CD1c-positive myeloid dendritic cell (primary cell): Measurements from ENCODE around the gene KIRREL3.

Experiments
- DNase-seq: peaks from one replicate; pipeline ENCODE4 v3.0.0-alpha.2; 2016; ENCODE audit errors: extremely low spot score

Gene KIRREL3

DNA sequence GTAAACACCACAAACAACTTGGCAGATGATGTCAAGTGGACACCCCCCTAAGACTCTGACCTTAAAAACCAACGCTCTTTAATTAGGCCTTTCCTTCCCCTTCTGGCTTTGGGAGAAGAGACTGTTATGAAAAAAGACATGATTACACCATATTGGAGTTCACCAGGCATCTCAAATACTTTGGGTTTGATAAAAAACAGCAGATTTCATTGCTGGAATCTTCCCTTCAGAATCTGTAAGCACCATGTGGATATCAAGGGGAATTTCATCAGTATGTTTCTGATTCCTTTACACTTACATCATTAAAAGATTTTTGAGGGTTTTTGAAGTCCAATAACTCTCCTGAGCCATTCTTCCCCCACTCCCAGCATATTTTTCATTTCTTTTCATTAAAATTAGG is 85.6 kb downstream of the KIRREL3 start:
- no peak for DNase-seq

DNA sequence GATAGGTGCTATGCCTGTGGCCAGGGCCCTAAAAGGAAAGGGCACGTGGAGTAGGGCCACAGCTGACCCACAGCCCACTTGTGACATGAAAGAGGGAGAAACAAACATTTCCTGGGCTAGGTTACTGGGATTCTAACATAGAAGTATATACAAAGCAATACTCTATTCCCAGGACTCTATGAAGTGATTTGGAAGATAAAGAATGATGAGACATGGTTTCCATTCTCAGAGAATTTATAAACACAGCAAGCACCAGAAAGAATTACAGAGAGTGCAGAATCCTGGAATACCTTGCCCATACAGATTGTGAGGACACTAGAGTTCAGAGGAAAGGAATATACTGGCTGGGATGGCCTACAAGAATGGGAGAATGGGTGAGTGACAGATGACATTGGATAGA is 86.4 kb downstream of the KIRREL3 start:
- DNase-seq: no peak

DNA sequence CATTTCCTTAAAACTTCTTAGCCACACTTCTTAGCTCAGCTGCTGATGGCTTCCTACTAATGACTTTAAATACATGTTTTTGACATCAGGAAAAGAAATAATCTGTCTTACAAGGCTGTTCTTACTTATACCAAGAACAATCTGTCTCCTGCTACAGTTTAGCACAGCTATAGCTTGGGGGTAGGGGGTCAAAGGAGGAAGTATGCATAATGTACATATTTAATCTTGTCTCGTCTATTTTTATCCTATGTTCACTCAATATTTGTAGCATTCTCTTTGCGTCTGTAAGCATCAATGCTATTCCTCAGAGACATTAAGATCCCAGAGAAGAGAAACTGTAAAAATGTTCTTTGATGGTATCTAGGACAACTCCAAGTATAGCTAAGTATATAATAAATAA is 96.0 kb downstream of the KIRREL3 start:
- DNase-seq: no peak

DNA sequence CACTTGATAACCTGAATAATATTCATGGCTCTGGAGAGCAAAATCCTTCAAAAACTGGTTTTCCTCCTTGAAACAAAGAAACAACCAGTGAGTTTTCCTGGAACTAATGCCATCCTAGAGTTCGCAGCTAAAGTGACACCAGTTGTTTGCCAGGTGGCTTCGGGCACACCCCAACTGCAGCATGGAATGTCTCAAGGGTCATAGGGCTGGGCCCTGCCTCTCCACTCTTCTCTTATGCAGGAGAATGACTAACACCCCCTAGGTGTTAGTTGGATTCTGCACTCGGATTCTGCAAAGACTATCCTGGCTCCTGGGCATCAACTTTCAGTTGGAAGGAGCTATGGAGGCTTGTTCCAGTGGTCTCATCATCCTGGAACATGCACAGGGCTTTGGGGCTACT is 98.8 kb downstream of the KIRREL3 start:
- DNase-seq: no peak

DNA sequence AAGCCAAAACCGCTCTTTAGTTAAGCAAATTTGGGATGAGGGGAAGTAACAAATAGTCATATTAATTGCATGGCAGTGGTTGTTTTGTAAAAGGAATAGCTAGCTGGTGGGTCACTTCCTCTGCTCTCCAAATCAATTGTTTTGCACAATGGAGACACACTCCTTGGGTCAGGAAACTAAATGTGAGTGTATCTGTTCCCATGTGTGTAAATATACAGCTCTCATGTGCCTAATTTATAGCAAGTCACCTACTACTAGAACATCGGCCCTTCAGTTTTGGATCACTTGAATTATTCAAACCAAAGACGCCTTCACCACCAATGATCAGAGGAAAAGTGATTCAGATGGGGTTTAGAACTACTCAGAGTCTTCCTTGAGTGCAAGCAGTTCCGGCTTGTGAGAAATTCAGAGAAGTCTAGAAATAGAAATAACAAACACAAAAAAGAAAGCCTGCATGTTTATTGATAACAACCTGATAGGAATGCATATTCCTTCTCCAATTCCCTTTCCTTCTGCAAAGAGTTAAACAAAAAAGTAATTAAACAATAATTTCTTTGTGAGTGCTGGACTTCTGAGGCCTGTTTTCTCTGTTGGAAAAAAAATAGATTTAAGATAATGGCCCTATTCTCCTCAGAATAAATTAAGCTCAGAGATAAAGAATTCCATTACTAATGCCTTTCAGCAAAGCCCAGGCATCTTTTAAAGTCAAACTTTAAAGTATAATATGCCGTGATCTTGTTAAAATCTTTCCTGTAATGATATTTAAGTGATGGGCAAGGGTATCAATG is 100.4 kb downstream of the KIRREL3 start:
- DNase-seq: no peak

DNA sequence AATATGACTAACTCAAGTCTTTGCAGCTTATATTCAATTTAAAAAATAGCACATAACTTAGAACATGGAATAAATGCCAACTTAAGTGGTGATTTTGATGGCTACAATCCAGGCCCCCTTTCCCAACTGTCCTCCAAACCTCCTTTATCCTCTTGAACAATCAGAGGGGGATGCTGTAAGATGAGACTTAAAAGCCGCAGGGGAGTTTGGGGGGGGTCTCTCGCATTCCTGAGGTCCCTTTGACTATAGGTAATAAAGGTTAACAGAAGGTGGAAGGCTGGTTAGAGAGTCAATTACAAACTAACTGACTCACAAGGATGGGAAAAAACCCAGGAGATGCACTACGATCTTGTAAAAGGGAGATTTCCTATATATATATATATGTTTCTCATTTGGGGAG is 101.8 kb downstream of the KIRREL3 start:
- DNase-seq: no peak

DNA sequence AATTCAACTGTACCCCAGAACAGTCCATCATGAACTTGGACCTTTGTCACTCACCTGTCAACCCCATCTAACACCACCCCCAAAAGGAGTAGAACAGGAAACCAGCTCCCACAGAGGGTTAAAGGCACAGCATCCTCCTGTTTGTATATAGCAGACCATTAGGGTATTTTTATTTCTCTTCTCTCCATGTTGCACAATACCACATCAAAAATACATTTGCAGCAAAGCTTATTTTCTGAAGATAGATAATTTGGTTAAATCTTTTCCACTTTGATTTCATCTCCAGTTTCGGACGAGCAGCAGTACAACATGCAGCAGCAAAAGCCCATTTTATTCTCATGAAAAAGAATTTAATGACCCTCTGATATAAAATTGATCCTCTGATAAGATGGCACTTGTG is 103.1 kb downstream of the KIRREL3 start:
- DNase-seq: no peak

DNA sequence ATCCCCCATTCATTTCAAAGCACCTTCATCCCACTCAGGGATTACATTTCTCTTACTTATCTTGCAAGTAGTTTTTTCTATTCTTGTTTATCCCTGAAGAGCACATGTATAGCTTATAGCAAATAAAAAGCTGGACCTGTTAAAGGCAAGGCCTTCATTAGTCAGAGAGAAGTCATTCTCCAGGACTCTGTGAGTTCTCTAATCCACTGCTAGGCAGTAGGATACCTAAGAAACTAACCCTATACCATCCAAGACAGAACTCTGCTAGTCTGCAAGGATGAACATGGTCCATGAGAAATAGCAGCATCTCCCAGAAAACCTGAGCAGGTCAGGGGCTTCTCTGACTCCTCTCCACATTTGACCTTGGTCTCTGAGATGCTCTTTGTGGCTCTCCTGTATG is 104.5 kb downstream of the KIRREL3 start:
- DNase-seq: no peak

DNA sequence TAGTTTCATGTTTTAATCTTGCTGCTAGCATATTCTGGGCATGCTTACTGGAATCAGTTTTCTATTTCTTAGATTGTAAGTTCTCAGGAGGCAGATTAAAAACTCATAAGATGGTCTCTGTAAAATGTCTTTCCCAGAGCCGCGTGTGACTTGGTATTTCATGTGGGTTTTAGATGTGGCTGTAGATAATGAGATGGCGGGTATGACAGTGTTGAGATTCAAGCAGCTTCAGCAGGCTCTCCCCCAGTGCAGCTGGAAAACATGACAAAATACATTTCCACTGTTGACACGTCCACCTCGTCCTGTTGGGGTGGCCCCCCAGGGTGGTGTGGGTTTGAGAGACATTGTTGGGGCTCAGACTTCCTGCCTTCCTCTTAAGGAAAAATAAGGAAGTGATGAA is 106.8 kb downstream of the KIRREL3 start:
- no peak for DNase-seq

DNA sequence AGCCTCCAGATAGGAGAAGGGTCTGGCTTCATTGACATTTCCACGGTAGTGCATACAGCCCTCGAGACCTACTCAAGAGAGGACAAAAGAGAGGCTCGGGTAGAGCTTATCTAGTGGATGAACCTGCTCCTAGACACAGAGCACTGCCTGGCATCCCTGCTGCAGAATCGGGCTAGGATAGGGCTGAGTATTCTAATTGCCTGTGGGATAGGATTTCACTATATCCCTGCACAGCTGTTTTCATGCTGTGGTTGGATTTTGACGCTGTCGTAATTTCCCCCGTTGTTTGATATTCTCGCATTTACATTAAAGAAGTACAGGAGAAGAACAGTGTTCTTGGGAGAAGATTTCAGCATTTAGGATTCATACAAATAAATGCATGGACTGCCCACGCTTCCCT is 107.8 kb downstream of the KIRREL3 start:
- DNase-seq: no peak

DNA sequence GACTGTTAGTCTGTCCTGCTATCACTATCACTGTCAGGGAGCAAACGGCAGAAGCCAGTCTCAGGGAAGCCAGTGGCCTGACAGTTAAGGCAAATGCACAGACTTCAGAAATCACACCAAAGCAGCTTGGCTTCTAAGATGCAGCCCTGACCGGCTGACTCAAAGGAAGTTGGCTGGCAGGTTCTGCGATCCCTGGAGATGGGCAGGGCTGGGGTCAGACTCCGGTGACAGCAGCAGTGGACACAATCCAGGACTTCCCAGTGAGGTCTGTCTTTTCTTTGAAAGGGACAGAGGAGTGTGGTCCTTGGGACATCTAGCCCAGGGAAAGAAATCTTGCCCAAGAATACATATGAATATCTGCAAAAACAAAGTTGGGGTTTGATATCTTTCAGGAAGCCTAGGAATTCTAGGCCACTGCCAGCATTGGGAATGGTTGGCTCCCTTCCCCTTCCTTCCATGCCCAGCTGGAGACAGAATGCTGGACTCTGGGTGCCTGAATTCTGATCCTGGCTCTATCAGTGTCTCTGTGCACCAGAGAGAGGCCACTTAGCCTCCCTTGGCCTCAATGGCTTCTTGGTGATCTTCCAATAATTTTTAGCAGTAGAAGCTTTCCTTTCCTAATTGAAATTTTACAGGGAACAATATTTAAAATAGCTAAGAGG is 108.9 kb downstream of the KIRREL3 start:
- no peak for DNase-seq

DNA sequence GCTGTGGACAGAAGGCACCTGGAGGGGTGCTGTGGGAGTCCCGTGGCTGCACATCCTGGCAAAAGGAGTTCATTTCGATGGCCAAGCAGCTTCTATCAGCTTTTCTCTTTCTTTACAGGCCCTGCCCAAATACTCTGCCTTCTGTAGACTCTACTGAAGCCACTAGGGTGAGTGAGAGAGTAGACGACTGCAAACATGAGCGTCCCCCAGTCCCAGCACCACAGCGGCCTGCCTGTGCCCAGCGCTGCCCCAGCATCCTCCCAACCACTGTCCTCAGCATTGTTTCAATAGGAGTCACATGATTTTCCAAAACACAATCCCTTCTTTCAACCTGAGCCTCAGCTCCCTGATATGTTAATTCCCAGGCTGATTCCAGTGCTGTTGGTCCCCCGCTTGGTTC is 110.0 kb downstream of the KIRREL3 start:
- DNase-seq: no peak

DNA sequence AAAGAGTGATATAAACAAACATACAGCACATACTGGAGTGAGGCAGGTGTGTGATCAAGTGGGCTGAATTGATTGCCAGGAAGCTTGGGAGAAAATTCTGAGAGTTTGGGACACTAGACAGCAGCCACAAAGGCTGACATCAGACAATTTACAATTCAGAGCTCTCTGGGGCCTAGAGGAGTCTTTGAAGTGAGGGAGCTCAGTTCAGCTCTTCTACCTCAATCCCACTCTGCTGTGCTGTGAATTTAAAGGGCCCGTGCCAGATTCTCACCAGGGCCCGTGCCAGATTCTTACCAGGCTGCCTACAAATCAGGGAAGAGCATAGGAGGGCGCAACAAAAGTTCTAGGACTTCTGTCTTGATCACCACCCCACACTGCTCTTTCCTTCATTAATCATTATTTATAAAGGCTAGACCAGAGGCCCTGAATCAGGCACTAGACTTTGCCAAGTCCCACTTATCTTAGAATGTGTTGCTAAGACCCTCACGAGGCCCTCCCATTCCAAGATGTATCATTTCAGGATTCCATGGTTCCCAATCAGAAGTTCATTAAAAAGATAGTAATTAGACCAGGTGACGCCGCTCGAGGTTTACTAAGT is 112.4 kb downstream of the KIRREL3 start:
- no peak for DNase-seq

DNA sequence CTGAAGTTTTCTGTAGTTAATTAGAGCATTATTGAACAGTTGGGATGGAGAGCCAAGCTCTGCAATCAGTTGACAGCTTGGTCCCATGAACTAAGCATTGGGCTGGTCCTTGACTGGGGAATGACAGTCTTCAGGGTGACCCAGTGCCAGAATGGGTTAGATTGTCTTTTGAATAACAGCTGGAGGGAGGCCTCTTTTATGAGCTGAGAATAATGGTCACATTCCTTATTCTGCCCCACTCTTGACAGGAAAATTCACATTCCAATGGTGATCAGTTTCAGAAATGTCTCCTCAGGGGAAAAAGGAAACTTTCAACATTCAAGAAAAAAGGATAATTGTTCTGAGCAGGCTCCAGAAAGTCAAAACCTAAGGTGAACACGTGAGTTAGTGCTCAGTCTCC is 113.9 kb downstream of the KIRREL3 start:
- no peak for DNase-seq

DNA sequence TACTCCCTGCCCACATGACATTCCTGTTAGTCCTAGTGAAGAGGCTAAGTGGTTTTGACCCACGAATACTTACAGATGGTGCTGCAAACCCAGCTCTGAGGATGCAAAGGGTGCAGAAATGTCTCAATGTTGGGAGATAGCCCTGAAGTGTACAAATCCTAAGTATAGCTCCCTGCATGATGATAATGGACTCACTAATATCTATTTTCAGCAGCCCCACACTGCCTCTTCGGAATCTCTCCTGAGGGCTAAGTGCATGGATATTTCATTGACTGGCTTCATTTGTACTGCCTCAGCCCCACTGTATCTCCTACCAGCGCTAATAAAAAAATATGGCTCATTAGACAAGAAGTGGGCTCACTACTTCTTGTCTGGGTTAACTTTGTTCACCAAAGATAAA is 114.5 kb downstream of the KIRREL3 start:
- DNase-seq: no peak

DNA sequence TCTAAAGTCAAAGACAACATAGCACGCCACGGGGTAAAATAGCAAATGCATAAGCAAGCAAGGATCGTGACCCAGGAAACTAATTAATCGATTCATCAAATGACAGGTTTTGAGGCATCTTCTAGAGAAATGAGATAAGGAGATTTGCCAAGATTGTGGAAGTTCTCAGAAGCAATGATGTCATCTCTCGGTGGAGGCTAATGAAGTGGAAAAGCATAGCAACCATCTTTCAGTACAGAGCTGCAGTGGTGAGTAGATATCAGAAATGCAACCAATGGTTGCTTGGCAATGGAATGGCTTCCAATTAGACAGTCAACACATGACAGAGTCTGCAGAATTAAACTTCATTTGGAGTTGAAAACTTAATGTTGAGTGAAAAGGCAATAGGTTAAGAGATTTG is 116.0 kb downstream of the KIRREL3 start:
- no peak for DNase-seq

DNA sequence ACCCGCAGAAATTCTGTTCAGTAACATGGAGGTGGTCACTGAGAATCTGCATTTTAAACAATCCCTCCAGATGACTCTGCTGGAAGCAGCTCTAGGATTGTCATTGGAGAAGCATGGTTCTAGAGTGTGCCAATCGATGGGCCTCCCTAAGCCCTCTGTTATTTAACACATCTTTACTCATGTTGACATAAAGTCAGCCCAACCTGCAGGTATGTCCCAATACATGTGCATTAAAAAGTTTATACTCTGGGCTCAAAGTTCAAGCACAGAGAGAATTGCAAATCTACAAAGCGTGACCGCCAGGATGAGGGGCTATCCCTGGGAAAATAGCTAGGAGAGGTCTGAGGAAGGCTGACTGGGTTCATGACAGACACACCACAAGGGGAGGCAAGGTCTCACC is 116.4 kb downstream of the KIRREL3 start:
- no peak for DNase-seq

DNA sequence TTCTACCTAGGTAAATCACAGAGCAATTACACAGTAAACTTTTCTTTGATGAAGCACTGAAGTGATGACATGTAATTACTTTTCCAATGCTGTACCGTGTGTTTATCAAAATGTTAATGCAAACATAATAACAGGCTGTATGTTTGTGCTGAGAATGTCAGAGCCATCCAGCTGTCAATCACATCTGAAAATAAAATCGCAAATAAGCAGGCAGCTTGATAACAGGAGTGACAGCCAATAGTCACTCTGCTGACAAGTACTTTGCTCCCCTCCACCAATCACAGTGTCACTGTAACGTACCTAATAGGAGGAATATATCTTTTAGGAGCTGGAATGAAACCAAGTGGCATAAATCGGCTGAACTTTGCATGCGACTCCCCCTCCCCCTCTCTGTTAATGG is 119.7 kb downstream of the KIRREL3 start:
- DNase-seq: no peak

DNA sequence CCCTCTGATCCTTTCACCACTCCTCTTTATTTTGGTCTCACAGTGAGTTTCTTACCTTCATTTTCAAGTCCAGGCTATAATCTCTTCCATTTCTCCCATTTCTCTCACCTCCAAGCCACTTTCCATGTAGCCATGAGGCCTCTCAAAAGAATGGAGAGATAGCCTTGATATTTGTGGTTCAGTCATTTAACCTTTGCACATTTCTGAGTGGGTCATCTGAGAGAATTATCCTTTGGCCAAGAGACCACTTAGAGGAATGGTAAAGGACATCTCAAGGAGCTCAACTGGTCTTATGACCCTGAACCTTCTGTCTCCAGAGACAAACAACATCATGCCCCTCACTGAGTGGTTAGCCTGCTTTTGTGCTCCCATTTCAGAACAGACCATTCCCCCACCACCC is 121.1 kb downstream of the KIRREL3 start:
- no peak for DNase-seq

DNA sequence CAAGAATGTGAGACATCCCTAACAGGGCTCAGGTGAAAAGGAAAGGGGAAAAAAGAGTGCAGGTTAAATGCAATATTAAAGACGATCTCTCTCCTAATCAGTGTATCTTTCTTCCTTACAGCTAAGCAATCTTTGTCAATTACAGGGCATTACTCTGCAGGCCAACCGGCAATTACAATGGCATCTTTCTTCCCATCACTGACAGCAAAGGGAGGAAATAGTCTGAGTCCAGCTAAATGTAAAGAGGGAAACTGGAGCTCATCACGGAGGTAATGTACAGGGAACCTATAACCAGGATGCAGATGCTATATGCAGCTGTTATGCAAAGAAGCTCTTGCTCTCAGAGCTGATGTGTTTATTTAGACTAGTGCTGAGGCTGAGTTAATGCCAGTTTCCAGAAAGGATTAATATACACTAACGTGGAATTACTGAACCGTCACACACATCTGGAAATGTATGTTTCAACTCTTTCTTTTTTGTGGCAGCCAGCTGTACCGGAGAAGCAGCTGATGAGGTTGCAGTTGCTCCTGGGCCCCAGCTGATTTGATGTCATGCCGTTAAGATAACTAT is 121.6 kb downstream of the KIRREL3 start:
- no peak for DNase-seq

DNA sequence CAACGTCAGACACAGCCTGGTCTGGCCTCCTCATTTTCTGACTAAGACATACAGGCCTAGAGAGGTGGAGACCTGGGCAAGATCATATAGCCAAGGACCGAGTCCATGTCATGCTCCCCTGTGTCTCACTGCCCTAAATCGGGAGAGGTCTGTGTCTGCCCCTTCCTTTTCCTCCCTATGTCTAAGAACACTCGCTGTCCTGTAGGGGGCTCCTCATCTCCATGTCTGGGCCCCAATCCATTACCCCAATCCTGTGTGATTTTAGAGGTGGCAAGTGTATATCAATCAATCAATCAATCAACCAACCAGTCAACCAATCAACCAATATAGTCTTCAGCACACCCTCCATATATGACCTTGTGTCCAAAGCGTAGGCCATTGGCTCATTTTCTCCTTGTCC is 125.7 kb downstream of the KIRREL3 start:
- no peak for DNase-seq

DNA sequence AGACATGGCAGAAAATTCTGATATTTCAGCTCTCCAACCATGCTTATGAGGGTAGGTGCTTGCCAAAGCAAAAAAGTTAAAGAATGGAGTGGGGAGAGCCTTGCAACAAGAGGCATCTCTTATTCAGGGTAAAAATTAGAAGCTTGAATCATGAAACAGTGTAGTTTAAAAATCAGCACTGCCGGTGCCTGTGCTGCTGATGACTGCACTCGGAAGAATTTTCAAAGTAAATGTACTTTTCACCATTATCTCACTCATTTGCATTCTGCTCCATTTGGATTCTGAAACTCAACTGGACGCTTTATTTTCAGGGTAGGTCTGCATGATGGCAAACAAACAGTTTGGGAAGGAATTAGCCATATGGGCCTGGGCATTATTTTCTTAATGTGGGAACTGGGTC is 126.3 kb downstream of the KIRREL3 start:
- DNase-seq: no peak

DNA sequence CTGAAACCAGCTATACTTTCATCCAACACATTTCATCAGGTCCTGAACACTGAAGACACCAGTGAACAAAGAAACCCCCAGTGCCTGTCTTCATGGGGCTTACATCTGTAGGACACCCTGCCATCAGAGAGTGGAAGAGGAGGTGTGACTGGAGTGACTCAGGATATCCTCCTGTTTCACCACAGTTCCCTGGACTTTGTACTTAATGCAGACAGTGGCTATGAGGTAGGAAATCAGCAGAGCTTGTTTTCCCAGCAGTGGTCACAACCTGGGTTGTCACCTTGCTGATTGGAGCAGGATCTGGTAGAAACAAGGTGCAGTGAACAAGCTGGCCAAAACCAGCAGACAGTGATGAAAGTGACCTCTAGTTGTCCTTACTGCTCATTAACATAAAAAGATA is 128.8 kb downstream of the KIRREL3 start:
- DNase-seq: no peak
